Naive thymus-derived CD4-positive, alpha-beta T cell (primary cell): ENCODE results near the gene REC114. TPM values are rescaled to one million over a fixed set of nuclear protein-coding genes. Genes with fewer than 3 reads are reported as not detected.
"Not testable (repeated sequence)": the region's sequence is repeated elsewhere in the genome, so short reads cannot be mapped to it uniquely, and the experiment has no call there.

Experiments used
- ATAC-seq: fragments of 150-1000 bp; cut with Tn5 transposase; 2 replicates; pipeline ENCODE4 v1.10.0; 2021; ENCODE audit warnings: mild to moderate bottlenecking, moderate library complexity
- CTCF ChIA-PET: fragments of 350-600 bp; sonication (Branson Sonifier 250); formaldehyde crosslinking; loops from one replicate; lab custom pipeline; 2021; ENCODE audit warnings: antibody characterized with exemption; lab: Charles Lee
- POLR2A ChIA-PET: fragments of 350-600 bp; sonication (Branson Sonifier 250); formaldehyde crosslinking; loops from one replicate; lab custom pipeline; 2021; ENCODE audit warnings: antibody characterized with exemption, inconsistent platforms; lab: Charles Lee
- DNase-seq, 9 donors: peaks; one replicate each; pipeline versions ENCODE4 v3.0.0 to v3.0.0-alpha.2; 2020 to 2022; ENCODE audit warnings: mixed read lengths in 1 of 9
- H3K27ac ChIP-seq: one replicate; pipeline ENCODE4 v1.7.0; 2013; ENCODE audit warnings: mild to moderate bottlenecking, low read depth, low read length, moderate library complexity
- H3K27me3 ChIP-seq, 2 donors: one replicate each; pipeline ENCODE4 v1.7.0; 2013; ENCODE audit warnings: low read length in 2 of 2, mild to moderate bottlenecking in 2 of 2, moderate library complexity in 2 of 2; ENCODE audit not compliant: control insufficient read depth in 2 of 2, insufficient read depth in 2 of 2
- H3K36me3 ChIP-seq, 3 experiments: 1 replicate in 2 of 3; 2 replicates in 1 of 3; pipeline ENCODE4 v1.7.0; 2013; ENCODE audit warnings: low read length in 3 of 3, mild to moderate bottlenecking in 3 of 3, moderate library complexity in 1 of 3; ENCODE audit not compliant: insufficient read depth in 3 of 3, control insufficient read depth in 2 of 3
- H3K4me1 ChIP-seq, 2 donors: one replicate each; pipeline ENCODE4 v1.7.0; 2013; ENCODE audit warnings: low read length in 2 of 2, mild to moderate bottlenecking in 2 of 2, moderate library complexity in 1 of 2; ENCODE audit not compliant: control insufficient read depth in 2 of 2, insufficient read depth in 2 of 2
- H3K4me3 ChIP-seq: 2 replicates; pipeline ENCODE4 v1.7.0; 2013; ENCODE audit warnings: mild to moderate bottlenecking, low read length
- H3K9me3 ChIP-seq, 3 experiments: 1 replicate in 2 of 3; 2 replicates in 1 of 3; pipeline ENCODE4 v1.7.0; 2013; ENCODE audit warnings: low read length in 3 of 3; ENCODE audit not compliant: control insufficient read depth in 2 of 3
- H3K27ac Mint-ChIP-seq, 9 donors: one replicate each; pipeline ENCODE4 v1.8.0; 2020 to 2022; ENCODE audit warnings: mixed read lengths in 9 of 9, mild to moderate bottlenecking in 8 of 9, moderate library complexity in 5 of 9, inconsistent platforms in 2 of 9
- H3K27me3 Mint-ChIP-seq, 5 donors: one replicate each; pipeline ENCODE4 v1.8.0; 2021 to 2022; ENCODE audit warnings: mixed read lengths in 5 of 5, mild to moderate bottlenecking in 1 of 5
- H3K36me3 Mint-ChIP-seq, 5 donors: one replicate each; pipeline ENCODE4 v1.8.0; 2020 to 2022; ENCODE audit warnings: mixed read lengths in 5 of 5, mild to moderate bottlenecking in 3 of 5, inconsistent platforms in 1 of 5
- H3K4me1 Mint-ChIP-seq, 7 donors: one replicate each; pipeline ENCODE4 v1.8.0; 2020 to 2022; ENCODE audit warnings: mixed read lengths in 7 of 7, mild to moderate bottlenecking in 3 of 7, inconsistent platforms in 1 of 7
- H3K4me3 Mint-ChIP-seq, 10 donors: one replicate each; pipeline ENCODE4 v1.8.0; 2020 to 2022; ENCODE audit warnings: mild to moderate bottlenecking in 10 of 10, mixed read lengths in 10 of 10, moderate library complexity in 6 of 10, inconsistent platforms in 2 of 10
- H3K9me3 Mint-ChIP-seq, 11 donors: one replicate each; pipeline ENCODE4 v1.8.0; 2020 to 2022; ENCODE audit warnings: mixed read lengths in 11 of 11, mild to moderate bottlenecking in 4 of 11, inconsistent platforms in 1 of 11, moderate library complexity in 1 of 11
- intact Hi-C, 2 donors: fragments of 100-400 bp; cut with micrococcal nuclease; formaldehyde crosslinking; loops; one replicate each; pipeline ENCODE4 v1.15.1; 2023
- polyA plus RNA-seq, 2 donors: library from polyadenylated mRNA; unstranded; fragments of 300-500 nt; fragmentation: Illumina TruSeq; gene quantifications; one replicate each; pipeline ENCODE4 v1.2.3, GENCODE V29; 2021
- total RNA-seq, 6 experiments: library from RNA in 5 of 6; stranded (reverse) in 5 of 6; gene quantifications; 1 replicate in 5 of 6; 2 replicates in 1 of 6; pipeline ENCODE4 v1.2.3 and lab custom pipeline; 2021 to 2026

Gene REC114
- total and polyA plus RNA-seq, 7 experiments from 2014 or later: not detected

DNA sequence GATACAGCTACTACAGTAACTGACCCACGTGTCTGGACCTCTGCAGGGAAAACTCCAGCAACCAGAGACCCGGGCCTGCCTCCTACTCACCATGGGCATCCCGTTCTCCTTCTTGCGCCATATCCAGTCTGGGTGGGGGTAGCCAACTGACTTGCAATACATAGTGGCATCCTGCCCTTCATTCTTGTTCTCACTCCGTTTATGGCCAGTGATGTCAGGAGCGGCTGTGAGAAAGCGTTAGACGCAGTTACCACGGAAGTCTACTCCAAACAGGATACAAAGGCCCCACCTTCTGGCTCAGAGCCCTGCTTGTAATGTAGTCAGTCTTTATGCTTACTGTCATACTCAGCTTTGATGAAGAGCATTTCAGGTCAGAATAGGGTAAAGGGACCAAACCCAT lies 130.6 kb downstream of the REC114 start:
- H3K4me1 ChIP-seq: no peaks in the 10 kb centered on the region
- intact Hi-C loops: no loop called here
- CTCF ChIA-PET: no interaction called here
- Mint-ChIP-seq H3K27ac (no peak overlapping the region), H3K4me3 (no peak overlapping the region), H3K36me3 (peaks cover 8 to 63% (median 22%) of the 10 kb centered on the region in 5 donors), H3K27me3 (no peaks in the 10 kb centered on the region), H3K9me3 (no peaks in the 10 kb centered on the region), H3K4me1 (peaks cover 0 to 49% (median 0%) of the 10 kb centered on the region in 7 donors)
- POLR2A ChIA-PET: no interaction called here
- H3K27ac ChIP-seq: no peak overlapping the region
- peaks cover 2 to 77% (median 4%) of the 10 kb centered on the region in 3 experiments for H3K36me3 ChIP-seq
- H3K9me3 ChIP-seq: no peaks in the 10 kb centered on the region
- H3K27me3 ChIP-seq: no peaks in the 10 kb centered on the region
- ATAC-seq (no peak), DNase-seq (no peak)
- no peak overlapping the region for H3K4me3 ChIP-seq

DNA sequence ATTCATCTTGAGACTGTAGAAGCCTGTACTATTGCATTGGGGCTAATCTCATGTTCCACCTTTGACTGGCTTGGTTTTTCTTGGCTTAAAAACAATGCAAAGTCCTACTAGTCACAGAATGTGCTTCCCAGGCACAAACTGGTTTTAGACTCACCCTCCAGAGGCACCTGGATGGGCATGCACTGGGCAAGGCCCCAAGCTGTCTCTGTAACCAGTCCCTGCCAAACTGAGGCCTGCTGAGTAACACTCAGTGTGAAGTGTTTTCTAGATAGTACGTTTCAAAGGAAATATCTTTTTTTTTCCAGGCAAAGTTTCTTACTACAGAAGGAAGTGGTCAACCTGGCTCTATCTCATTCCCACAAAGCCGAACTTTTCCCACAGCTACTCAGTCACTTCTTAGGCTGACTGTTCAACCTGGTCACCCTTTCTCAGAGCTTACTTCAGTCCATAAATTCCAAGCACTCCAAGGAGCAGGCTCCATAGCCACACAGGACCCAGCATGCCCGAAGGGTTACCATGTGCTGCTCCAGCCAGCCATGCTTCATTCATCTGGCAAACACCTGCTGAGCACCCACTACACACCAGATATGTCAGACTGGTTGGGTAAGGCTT lies 132.8 kb downstream of the REC114 start:
- Mint-ChIP-seq H3K4me3 (no peak overlapping the region), H3K27me3 (no peaks in the 10 kb centered on the region), H3K9me3 (no peaks in the 10 kb centered on the region), H3K27ac (peak overlapping the region in 2 of 9 donors; percentile 9 to 21), H3K4me1 (peaks cover 0 to 39% (median 0%) of the 10 kb centered on the region in 7 donors), H3K36me3 (peaks cover 0 to 47% (median 13%) of the 10 kb centered on the region in 5 donors)
- no peak overlapping the region for H3K4me3 ChIP-seq
- H3K9me3 ChIP-seq: no peaks in the 10 kb centered on the region
- peaks cover 0 to 57% (median 4%) of the 10 kb centered on the region in 3 experiments for H3K36me3 ChIP-seq
- H3K4me1 ChIP-seq: no peaks in the 10 kb centered on the region
- ATAC-seq (no peak), DNase-seq (no peak)
- H3K27me3 ChIP-seq: no peaks in the 10 kb centered on the region
- H3K27ac ChIP-seq: no peak overlapping the region
- intact Hi-C loops: no loop called here
- POLR2A ChIA-PET: no interaction called here
- CTCF ChIA-PET: no interaction called here

DNA sequence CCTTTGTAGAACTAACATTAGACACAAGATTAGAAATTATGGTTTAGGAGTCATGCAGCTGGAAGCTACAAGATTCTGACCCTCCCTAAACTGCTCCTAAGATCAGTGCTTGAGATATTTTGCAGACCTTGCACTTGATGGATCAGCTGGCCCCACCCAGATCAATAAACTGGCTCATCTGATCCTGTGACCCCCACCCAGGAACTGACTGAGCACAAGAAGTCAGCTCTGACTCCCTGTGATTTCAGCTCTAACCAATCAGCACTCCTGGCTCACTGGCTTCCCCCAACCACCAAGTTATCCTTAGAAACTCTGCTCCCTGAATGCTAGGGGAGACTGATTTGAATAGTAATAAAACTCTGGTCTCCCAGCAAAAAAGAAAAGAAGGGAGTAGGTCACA lies 134.6 kb downstream of the REC114 start:
- H3K27me3 ChIP-seq, H3K27ac ChIP-seq, H3K27me3 Mint-ChIP-seq, POLR2A ChIA-PET, H3K4me1 ChIP-seq, H3K4me3 Mint-ChIP-seq, intact Hi-C loops, DNase-seq, H3K4me3 ChIP-seq, ATAC-seq, CTCF ChIA-PET, H3K9me3 Mint-ChIP-seq, H3K9me3 ChIP-seq: not testable (repeated sequence)
- Mint-ChIP-seq H3K27ac (peak overlapping the region in 1 of 9 donors; percentile 6), H3K36me3 (peaks cover 0 to 50% (median 15%) of the 10 kb centered on the region in 5 donors), H3K4me1 (peaks cover 0 to 26% (median 0%) of the 10 kb centered on the region in 7 donors)
- peaks cover 0 to 56% (median under 1%) of the 10 kb centered on the region in 3 experiments for H3K36me3 ChIP-seq

DNA sequence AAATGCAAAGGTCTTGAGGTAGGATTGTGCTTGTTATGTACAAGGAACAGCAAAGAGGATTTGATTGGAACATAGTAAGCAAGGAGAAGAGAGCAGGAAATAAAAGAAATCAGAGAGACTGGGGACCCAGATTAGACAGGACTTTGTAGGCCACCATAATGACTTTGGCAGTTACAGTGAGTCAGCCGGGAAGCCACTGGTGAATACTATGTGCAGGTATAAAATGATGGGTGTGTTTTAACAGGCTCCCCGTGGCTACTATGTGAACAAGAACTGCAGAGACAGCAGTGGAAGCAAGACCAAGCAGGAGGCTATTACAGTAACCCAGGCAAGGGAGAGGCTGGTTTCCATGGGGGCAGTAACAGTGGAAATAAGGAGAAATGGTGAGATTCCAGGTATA lies 135.1 kb downstream of the REC114 start:
- CTCF ChIA-PET: no interaction called here
- POLR2A ChIA-PET: no interaction called here
- Mint-ChIP-seq H3K27me3 (no peaks in the 10 kb centered on the region), H3K27ac (peak overlapping the region in 1 of 9 donors; percentile 6), H3K36me3 (peaks cover 4 to 50% (median 18%) of the 10 kb centered on the region in 5 donors), H3K4me1 (peaks cover 0 to 26% (median 0%) of the 10 kb centered on the region in 7 donors), H3K9me3 (no peaks in the 10 kb centered on the region), H3K4me3 (no peak overlapping the region)
- DNase-seq (no peak), ATAC-seq (no peak)
- Histone ChIP-seq H3K4me3 (no peak overlapping the region), H3K4me1 (no peaks in the 10 kb centered on the region), H3K27me3 (no peaks in the 10 kb centered on the region), H3K9me3 (no peaks in the 10 kb centered on the region), H3K27ac (no peak overlapping the region), H3K36me3 (peaks cover 0 to 56% (median 0%) of the 10 kb centered on the region in 3 experiments)
- intact Hi-C loops: no loop called here

DNA sequence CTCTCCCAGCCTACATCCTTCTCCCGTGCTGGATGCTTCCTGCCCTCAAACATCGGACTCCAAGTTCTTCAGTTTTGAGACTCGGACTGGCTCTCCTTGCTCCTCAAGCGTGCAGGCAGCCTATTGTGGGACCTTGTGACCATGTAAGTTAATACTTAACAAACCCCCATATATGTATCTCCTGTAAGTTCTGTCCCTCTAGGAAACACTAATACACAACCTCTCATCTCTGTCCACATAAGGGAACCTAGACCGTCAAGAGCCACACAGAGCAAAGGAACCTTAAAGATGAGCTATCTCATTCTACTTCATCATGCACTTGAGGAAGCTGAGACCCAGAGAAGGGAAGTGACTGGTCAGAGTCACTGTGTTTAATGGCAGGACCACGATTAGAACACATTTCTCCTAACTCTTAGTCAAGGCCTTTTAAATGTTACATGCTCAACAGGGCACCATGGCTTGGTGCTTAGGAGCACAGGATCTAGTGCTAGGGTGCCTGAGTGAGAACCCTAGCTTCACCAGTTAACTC lies 140.0 kb downstream of the REC114 start:
- Histone ChIP-seq H3K27me3 (no peaks in the 10 kb centered on the region), H3K4me3 (no peak overlapping the region), H3K27ac (no peak overlapping the region), H3K4me1 (no peaks in the 10 kb centered on the region), H3K36me3 (peaks cover 0 to 66% (median 4%) of the 10 kb centered on the region in 3 experiments), H3K9me3 (no peaks in the 10 kb centered on the region)
- Mint-ChIP-seq H3K4me3 (no peak overlapping the region), H3K27me3 (no peaks in the 10 kb centered on the region), H3K36me3 (peaks cover 16 to 71% (median 36%) of the 10 kb centered on the region in 5 donors), H3K4me1 (peaks cover 0 to 51% (median 0%) of the 10 kb centered on the region in 7 donors), H3K27ac (no peak overlapping the region), H3K9me3 (no peaks in the 10 kb centered on the region)
- DNase-seq (no peak), ATAC-seq (peak; percentile 71)
- ChIA-PET CTCF (no interaction called here), POLR2A (interaction anchor here (0.6 kb wide), 1 partner anchor 16 kb away, joined by 4 read pairs; no protein-coding TSS in a partner anchor)
- intact Hi-C loops: no loop called here

DNA sequence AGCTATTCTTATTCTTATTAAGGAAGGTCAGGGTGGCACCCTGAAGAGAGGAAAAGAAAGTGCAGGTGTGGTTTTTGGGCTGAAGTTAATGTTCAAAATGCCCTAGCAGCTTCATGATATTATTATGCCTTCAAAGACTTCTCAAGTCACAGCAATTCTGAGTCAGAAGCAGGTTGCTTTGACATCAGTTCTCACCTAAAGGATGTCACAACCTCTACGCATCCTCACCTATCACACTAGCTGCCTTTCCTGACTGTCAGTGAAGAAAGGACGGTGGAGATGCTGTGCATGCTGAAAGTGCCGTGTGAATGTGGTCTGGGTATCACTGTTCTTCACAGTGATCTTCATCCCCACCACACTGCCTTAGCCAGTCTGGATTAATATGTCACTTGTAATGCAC lies 140.6 kb downstream of the REC114 start:
- no peaks in the 10 kb centered on the region for H3K27me3 ChIP-seq
- peak overlapping the region in 1 of 9 donors; percentile 7 for H3K27ac Mint-ChIP-seq
- intact Hi-C loops: no loop called here
- no peaks in the 10 kb centered on the region for H3K4me1 ChIP-seq
- no peak for DNase-seq
- no peaks in the 10 kb centered on the region for H3K9me3 Mint-ChIP-seq
- ChIA-PET POLR2A (interaction anchor here (0.6 kb wide), 1 partner anchor 16 kb away, joined by 4 read pairs; no protein-coding TSS in a partner anchor), CTCF (no interaction called here)
- no peak overlapping the region for H3K4me3 ChIP-seq
- peaks cover 0 to 67% (median 4%) of the 10 kb centered on the region in 3 experiments for H3K36me3 ChIP-seq
- H3K27me3 Mint-ChIP-seq: no peaks in the 10 kb centered on the region
- H3K4me1 Mint-ChIP-seq: peaks cover 0 to 50% (median 0%) of the 10 kb centered on the region in 7 donors
- no peak for ATAC-seq
- peak overlapping the region in 1 of 10 donors; percentile 33 for H3K4me3 Mint-ChIP-seq
- H3K36me3 Mint-ChIP-seq: peaks cover 20 to 69% (median 35%) of the 10 kb centered on the region in 5 donors
- no peaks in the 10 kb centered on the region for H3K9me3 ChIP-seq
- no peak overlapping the region for H3K27ac ChIP-seq
